Erythroblast (primary cell): ENCODE data around the gene SDK2.

ENCODE experiments used
- GATA1 ChIP-seq: IDR thresholded peaks from 2 replicates; pipeline ENCODE4 v1.6.1; 2011; ENCODE audit warnings: low read depth, mild to moderate bottlenecking, control low read depth, low read length, moderate library complexity
- POLR2A ChIP-seq: IDR thresholded peaks from 2 replicates; pipeline ENCODE4 v1.6.1; 2011; ENCODE audit warnings: mild to moderate bottlenecking, low read length

DNA sequence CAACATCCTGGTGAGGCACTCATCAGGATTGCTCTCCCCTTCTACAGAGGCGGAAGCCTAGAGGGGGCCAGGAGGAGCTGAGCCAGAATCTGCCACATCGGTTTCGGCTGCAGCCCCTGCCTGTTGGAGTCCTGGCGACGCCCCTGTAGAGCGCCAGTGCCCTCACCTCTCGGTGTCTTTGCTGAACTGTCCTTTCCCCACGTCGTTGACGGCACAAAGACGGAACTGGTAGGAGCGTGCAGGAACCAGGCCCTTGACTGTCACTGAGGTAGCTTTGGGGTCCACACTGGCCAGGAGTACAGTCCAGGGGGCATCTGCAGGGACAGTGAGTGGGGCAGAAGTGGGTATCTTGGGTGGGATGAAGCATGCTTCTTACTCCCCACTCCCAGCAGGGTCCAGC is 222.1 kb downstream of the SDK2 start:
- TF ChIP-seq POLR2A (no peak), GATA1 (no peak)
